Pancreas (tissue), 10 donors: ENCODE results near the gene VWF. TPM values are rescaled to one million over a fixed set of nuclear protein-coding genes. Genes with fewer than 3 reads are reported as not detected.

Source experiments
- ATAC-seq, 4 donors: fragments of 200-7000 bp; cut with Tn5 transposase; one replicate each; pipeline versions ENCODE4 v1.8.0 to v1.9.1; 2020; ENCODE audit warnings: mild to moderate bottlenecking in 4 of 4, moderate library complexity in 4 of 4
- DNase-seq, 6 donors: peaks; one replicate each; pipeline ENCODE4 v3.0.0-alpha.2; 2020
- FAIRE-seq: peaks from 2 replicates; lab custom pipeline; 2012; peaks lifted over from hg19 to GRCh38; lab: Jason Lieb, UNC
- H3K27ac ChIP-seq, 4 donors: fragments of 200-600 bp; sonication (generic); 1 replicate in 3 of 4; 2 replicates in 1 of 4; pipeline versions ENCODE4 v1.5.0 to v1.8.0; 2020
- H3K27me3 ChIP-seq, 4 donors: fragments of 200-600 bp; one replicate each; pipeline ENCODE4 v1.8.0; 2021
- H3K36me3 ChIP-seq, 3 donors: fragments of 200-600 bp; sonication (generic) in 1 of 3; one replicate each; pipeline versions ENCODE4 v1.5.0 to v1.8.0; 2020 to 2021
- H3K4me1 ChIP-seq, 3 donors: fragments of 200-600 bp; one replicate each; pipeline ENCODE4 v1.8.0; 2021
- H3K4me3 ChIP-seq, 4 donors: fragments of 200-600 bp; sonication (generic) in 2 of 4; one replicate each; pipeline versions ENCODE4 v1.5.0 to v1.8.0; 2020 to 2021
- H3K9me3 ChIP-seq, 4 donors: fragments of 200-600 bp; one replicate each; pipeline ENCODE4 v1.8.0; 2021
- WGBS, 2 donors: extraction: QIAGEN DNeasy Blood & Tissue Kit; methylation state at CpG; one replicate each; pipeline ENCODE4 v1.1.7; 2013; 5-methylcytosine and 5-hydroxymethylcytosine counted together
- intact Hi-C, 3 donors: fragments of 100-400 bp; cut with DNase I; formaldehyde crosslinking; loops; one replicate each; pipeline versions ENCODE4 v1.11.1 to v1.14.2; 2022
- polyA plus RNA-seq, 2 donors: library from polyadenylated mRNA; stranded (reverse); fragments of 200-250 nt; gene quantifications; one replicate each; pipeline ENCODE4 v1.2.3, GENCODE V29; 2013
- total RNA-seq, 6 donors: library from RNA; stranded (reverse); fragmentation: NEBNext Ultra II Directional in 4 of 6; extraction: Animal tissue kit (Norgen Biotek cat#: 25700) in 4 of 6; gene quantifications; one replicate each; pipeline versions ENCODE4 v1.2.1 to v1.2.4, GENCODE V29; 2021 to 2023
- TF ChIP-seq, protein P1 (sequence below), 4 donors: fragments of 200-600 bp; sonication (generic) in 3 of 4; IDR thresholded peaks; one replicate each; pipeline versions ENCODE4 v1.5.0 to v1.8.0; 2021; ENCODE audit warnings: antibody characterized with exemption in 4 of 4
- donor health status: healthy with polysubstance abuse.
- donor health status: DM: no; HTN: no; CAD: no; lungs with moderate emphysema.
- donor health status: DM: no; HTN: no; CAD: no.
- donor health status: control.
- donor health status: control.
- donor health status: Bipolar disorder and iron deficiency.
- donor health status: DM: yes; HTN: yes; CAD: no.
- donor health status: DM: no; HTN: no; CAD: no.
- donor health status: DM: no; HTN: no; CAD: no.
- donor health status: DM: yes; HTN: yes; CAD: no.

VWF gene
- total and polyA plus RNA-seq, 8 donors, result 15.9 to 53.1 (median 29.1) TPM

- Histone ChIP-seq H3K9me3 (no peaks in the 10 kb centered on the region), H3K4me1 (no peaks in the 10 kb centered on the region), H3K27me3 (no peaks in the 10 kb centered on the region), H3K27ac (no peak overlapping the region), H3K4me3 (no peak overlapping the region), H3K36me3 (no peaks in the 10 kb centered on the region)
- TF ChIP-seq, protein P1, sequence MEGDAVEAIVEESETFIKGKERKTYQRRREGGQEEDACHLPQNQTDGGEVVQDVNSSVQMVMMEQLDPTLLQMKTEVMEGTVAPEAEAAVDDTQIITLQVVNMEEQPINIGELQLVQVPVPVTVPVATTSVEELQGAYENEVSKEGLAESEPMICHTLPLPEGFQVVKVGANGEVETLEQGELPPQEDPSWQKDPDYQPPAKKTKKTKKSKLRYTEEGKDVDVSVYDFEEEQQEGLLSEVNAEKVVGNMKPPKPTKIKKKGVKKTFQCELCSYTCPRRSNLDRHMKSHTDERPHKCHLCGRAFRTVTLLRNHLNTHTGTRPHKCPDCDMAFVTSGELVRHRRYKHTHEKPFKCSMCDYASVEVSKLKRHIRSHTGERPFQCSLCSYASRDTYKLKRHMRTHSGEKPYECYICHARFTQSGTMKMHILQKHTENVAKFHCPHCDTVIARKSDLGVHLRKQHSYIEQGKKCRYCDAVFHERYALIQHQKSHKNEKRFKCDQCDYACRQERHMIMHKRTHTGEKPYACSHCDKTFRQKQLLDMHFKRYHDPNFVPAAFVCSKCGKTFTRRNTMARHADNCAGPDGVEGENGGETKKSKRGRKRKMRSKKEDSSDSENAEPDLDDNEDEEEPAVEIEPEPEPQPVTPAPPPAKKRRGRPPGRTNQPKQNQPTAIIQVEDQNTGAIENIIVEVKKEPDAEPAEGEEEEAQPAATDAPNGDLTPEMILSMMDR (IDR thresholded peaks at IDR 0.05), result no peak
- DNase-seq, result no peak
- WGBS, 2 donors, result 52 to 56% methylated on average over 14 of the region's 14 CpGs
- intact Hi-C loops, result no loop called here
- no peak for ATAC-seq
- no peak for FAIRE-seq
Measured at GRCh38 chr12:6116471-6117021, 7.9 kb downstream of the VWF start.

- Histone ChIP-seq H3K27ac (no peak overlapping the region), H3K4me3 (no peak overlapping the region), H3K36me3 (no peaks in the 10 kb centered on the region), H3K4me1 (no peaks in the 10 kb centered on the region), H3K27me3 (no peaks in the 10 kb centered on the region), H3K9me3 (no peaks in the 10 kb centered on the region)
- WGBS, 2 donors, result 81 to 82% methylated on average over 6 of the region's 6 CpGs
- no peak for ATAC-seq
- DNase-seq, result no peak
- TF ChIP-seq, protein P1 (IDR thresholded peaks at IDR 0.05), result no peak
- intact Hi-C loops, result no loop called here
- FAIRE-seq, result no peak
Measured at GRCh38 chr12:6115389-6115788, 9.1 kb downstream of the VWF start.

- TF ChIP-seq, protein P1 (IDR thresholded peaks at IDR 0.05), result no peak
- H3K27me3 ChIP-seq, result no peaks in the 10 kb centered on the region
- no peak overlapping the region for H3K4me3 ChIP-seq
- H3K9me3 ChIP-seq, result no peaks in the 10 kb centered on the region
- no peak overlapping the region for H3K27ac ChIP-seq
- no peaks in the 10 kb centered on the region for H3K36me3 ChIP-seq
- ATAC-seq, result no peak
- WGBS, 2 donors, result 64 to 69% methylated on average over 6 of the region's 6 CpGs
- H3K4me1 ChIP-seq, result no peaks in the 10 kb centered on the region
- intact Hi-C loops, result no loop called here
- DNase-seq, result no peak
- FAIRE-seq, result no peak
Measured at GRCh38 chr12:6114476-6114870, 10.0 kb downstream of the VWF start.

GRCh38 chr12:6113691-6114475 is 10.6 kb downstream of the VWF start:
- H3K9me3 ChIP-seq, result no peaks in the 10 kb centered on the region
- ATAC-seq (no peak), FAIRE-seq (no peak), DNase-seq (no peak)
- no peak overlapping the region for H3K4me3 ChIP-seq
- intact Hi-C loops, result no loop called here
- no peak overlapping the region for H3K27ac ChIP-seq
- 61 to 72% methylated on average over 11 of the region's 11 CpGs for WGBS, 2 donors
- no peaks in the 10 kb centered on the region for H3K4me1 ChIP-seq
- H3K27me3 ChIP-seq, result no peaks in the 10 kb centered on the region
- TF ChIP-seq, protein P1 (IDR thresholded peaks at IDR 0.05), result no peak
- H3K36me3 ChIP-seq, result no peaks in the 10 kb centered on the region

- Histone ChIP-seq H3K4me3 (no peak overlapping the region), H3K4me1 (no peaks in the 10 kb centered on the region), H3K36me3 (no peaks in the 10 kb centered on the region), H3K27me3 (no peaks in the 10 kb centered on the region), H3K27ac (no peak overlapping the region), H3K9me3 (no peaks in the 10 kb centered on the region)
- DNase-seq (no peak), ATAC-seq (no peak), FAIRE-seq (no peak)
- TF ChIP-seq, protein P1 (IDR thresholded peaks at IDR 0.05), result no peak
- intact Hi-C loops, result no loop called here
- WGBS, 2 donors, result 61 to 63% methylated on average over 5 of the region's 5 CpGs
Measured at GRCh38 chr12:6112004-6112403, 12.5 kb downstream of the VWF start.
